HG03460 (cell line): ENCODE measurements around the gene CSNK1D.

Source experiments
- ATAC-seq: cut with Tn5 transposase; IDR thresholded peaks from one replicate; pipeline ENCODE4 v1.9.1; 2021; ENCODE audit not compliant: unreplicated experiment

CSNK1D gene

DNA sequence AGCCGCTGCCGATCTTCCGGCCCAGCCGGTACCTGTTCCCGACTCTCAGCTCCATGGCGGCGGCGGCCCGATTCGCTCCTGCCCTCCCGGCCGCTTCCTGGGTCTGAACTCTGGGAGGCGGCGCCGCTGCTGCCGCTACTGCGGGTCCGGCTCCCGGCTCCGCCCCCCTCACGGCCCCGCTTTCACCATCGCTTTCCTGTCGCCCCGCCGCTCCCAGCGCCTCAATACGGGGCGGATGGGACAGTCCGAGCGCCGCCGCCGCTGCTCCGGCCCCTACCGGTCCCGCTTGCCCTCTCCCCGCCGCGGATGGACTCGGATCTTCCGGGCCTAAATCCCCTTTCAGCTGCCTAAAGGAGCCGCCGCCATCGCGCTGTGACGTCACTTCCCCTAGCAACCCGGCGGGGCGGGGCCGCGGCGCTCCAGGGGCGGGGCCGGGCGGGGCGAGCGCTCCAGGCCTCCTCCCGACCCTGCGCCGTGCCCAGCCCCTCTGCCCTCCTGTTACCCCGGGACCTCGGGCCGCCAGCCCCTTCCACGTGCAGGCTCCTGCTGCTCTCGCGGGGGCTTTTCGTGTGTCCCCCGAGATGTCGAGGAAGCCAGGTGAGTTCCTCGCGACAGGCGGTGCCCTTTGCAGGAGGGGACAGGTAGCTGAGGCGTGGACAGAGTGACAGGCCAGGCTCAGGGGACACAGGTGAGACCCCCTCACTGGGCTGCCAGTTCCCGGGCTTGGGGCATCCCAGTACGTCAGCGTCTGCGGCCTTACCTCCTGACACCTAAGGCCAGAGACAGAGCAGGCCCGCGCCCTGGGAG, at the start of gene CSNK1D:
Gene CSNK1D (minus strand): TSS at position 374 of the 807 bp plus-strand sequence. CDS start 319 bp downstream, at position 55.
- ATAC-seq = peak; percentile 60

DNA sequence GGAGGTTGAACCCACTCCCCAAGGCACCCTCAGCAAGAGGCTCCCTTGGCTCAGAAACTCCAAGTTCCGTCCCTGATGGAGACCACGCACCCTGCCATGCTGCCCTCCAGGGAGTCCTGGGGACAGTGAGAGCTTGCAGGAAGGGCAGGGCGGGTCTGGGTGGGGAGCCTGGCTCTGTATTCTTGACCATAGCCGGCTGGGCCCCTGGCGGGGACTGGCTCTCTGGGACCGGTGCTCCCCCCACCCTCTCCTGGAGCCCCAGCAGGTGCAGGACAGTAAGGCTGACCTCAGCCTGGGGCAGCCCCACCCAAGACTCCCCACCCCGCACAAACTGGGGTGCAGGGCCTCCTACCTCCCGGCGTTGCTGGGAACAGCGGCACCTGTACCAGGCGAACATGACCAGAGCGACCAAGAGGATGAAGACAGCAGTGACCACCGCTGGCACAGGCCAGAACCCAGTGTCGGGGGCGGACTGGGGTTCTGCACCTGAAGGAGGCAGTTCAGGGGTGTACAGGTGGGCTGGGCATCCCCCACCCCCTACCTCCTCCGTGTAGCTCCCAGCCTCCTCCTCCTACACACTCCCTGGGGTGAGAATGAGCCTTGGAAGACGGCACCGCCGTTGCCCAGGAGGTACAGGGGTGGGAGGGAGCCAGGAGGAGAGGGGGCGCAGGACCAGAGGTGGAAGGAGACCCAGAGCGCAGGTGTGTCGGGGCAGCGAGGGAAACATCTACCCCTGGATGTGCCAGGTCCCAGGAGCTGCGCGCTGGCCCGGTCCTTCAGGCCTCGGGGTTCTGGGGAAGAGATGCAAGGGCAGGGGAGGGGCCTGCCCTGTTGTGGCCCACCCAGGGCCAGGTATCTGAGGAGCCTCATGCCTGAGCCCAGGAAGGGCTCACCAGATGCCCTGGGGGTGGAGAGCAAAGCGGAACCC, 49.3 kb upstream of the CSNK1D start:
- no peak for ATAC-seq

DNA sequence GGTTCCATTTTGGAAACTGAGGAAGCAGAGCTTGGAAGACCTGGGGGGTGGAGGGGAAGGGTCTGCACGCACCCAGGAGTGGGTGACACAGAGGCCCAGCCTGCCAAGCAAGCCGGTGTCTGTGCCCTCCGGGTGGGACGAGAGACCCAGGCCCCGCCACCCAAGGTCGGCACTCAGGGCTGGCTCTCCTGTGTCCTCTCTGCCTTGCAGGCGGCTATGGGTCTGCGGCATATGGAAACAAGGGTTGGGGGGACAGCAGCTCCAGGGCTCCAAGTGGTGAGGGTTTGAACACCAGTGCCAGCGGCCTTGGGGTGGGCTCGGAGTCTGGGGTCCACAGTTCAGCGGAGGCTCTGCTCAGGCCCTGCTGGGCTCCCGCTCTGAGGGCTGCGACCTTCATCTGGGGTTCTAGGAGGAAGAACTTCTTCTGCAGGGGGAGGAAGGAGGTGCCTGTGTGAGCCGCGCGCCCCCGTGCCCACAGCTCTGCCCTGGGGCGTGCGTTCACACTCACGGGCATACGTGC, 48.5 kb upstream of the CSNK1D start:
- no peak for ATAC-seq

DNA sequence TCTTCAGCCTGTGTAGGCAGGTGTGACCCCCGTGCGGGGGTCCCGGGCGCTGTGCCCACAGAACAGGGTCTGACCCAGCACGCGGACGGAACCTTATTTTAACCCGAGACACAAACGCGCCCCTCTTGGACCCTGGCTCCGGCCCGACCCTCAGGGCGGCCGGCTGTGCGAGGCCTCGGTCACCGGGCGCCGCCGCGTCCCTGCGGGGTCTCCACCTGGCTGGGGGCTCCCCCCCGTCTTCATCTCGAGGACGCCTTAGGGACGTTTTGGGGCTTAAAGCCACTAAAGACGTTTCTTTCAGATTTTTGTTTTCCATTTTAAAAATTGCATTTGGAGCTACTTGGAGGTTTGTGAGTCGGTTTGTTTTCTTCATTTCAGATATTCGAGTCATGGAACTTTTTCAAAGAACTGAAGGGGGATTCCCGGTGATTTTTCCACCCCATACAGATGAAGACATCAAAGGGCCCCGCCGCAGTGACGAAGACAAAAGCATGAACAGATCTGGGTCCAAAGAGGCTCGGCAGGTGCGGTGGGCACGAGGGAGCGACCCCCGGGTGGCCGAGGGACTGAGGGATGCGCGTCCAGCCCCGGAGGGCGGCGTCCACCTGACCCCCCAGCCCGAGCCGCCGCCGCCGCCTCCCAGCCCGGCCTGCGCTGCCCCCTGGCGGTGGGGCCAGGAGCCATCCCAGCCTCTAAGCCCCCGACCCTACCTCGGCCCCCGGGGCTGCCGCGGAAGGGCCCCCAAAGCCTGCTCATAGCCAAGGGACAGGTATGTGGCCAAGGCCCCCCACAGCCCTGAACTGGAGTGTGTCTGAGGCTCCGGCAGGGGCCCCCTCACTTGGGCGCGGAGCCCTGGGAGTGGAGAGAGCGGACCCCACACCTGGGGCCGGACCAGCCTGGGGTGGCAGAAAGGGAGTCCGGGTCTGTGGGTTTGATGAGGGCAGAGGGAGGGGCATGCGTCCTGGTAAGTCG, 47.7 kb upstream of the CSNK1D start:
- ATAC-seq = no peak

DNA sequence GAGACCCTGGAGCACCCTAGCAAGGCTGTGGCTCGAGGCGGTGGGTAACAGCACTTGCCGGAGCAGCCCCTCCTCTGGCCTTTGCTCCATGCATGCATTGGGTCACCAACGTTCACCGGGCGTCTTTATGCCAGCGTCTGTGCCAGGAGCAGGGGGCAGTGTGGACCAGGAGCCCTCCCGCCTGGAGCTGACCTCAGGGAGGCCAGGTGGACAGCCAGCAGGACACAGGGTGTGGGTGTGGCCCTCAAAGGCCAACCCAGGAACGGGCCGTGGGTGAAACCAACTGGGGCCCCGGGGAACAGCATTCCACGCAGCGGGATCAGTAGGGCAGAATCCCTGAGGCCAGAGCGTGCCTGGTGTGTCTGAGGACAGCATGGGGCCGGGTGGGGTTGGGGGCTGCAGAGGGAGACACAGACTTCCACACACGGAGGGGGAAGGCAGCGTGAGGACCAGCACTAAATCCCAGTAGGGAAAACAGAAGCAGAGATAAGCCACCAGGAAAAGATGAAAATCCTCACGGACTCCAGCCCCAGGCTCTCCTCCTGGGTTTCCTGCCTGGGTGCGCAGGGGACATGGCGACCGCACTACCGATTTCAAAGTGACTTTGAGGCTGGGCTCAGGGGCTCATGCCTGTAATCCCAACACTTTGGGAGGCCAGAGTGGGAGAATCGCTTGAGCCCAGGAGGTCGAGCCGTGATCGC, 46.8 kb upstream of the CSNK1D start:
- ATAC-seq = no peak

DNA sequence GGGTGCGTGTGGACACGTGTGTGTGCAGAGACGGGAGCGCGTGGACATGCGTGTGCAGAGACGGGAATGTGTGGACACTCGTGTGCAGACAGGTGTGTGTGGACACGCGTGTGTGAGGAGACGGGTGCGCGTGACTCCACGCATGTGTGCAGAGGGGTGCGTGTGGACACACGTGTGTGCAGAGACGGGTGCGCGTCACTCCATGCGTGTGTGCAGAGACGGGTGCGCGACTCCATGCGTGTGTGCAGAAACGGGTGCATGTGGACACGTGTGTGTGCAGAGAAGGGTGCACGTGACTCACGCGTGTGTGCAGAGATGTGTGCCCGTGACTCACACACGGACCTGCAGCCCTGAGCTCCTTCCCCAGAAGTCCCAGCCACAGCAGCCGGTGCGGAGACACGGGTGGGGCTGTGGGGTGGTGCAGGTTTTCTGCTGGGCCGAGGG, 46.1 kb upstream of the CSNK1D start:
- ATAC-seq = no peak

DNA sequence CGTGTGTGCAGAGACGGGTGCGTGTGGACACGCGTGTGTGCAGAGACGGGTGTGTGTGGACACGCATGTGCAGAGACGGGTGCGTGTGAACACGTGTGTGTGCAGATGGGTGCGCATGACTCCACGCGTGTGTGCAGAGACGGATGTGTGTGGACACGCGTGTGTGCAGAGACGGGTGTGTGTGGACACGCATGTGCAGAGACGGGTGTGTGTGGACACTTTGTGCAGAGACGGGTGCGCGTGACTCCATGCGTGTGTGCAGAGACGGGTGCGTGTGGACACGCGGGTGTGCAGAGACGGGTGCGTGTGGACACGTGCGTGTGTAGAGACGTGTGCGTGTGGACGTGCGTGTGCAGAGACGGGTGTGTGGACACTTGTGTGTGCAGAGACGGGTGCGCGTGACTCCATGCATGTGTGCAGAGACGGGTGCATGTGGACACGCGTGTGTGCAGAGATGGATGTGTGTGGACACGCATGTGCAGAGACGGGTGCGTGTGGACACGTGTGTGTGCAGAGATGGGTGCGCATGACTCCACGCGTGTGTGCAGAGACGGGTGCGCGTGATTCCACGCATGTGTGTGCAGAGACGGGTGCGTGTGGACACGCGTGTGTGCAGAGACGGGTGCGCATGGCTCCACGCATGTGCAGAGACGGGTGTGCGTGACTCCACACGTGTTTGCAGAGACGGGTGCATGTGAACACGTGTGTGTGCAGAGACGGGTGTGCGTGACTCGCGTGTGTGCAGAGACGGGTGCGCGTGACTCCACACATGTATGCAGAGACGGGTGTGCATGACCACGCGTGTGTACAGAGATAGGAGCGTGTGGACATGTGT, 45.5 kb upstream of the CSNK1D start:
- no peak for ATAC-seq

DNA sequence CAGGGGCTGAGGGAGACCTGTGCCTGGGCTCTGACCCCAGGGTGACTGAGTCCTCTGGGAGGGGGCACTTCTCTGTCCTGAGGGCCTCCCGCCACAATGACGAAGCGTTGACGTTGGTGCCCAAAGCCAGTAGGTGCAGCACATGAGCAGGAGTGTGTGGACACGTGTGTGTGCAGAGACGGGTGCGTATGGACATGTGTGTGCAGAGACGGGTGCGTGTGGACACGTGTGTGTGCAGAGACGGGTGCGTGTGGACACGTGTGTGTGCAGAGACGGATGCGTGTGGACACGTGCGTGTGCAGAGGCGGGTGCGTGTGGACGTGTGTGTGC, 44.6 kb upstream of the CSNK1D start:
- no peak for ATAC-seq

DNA sequence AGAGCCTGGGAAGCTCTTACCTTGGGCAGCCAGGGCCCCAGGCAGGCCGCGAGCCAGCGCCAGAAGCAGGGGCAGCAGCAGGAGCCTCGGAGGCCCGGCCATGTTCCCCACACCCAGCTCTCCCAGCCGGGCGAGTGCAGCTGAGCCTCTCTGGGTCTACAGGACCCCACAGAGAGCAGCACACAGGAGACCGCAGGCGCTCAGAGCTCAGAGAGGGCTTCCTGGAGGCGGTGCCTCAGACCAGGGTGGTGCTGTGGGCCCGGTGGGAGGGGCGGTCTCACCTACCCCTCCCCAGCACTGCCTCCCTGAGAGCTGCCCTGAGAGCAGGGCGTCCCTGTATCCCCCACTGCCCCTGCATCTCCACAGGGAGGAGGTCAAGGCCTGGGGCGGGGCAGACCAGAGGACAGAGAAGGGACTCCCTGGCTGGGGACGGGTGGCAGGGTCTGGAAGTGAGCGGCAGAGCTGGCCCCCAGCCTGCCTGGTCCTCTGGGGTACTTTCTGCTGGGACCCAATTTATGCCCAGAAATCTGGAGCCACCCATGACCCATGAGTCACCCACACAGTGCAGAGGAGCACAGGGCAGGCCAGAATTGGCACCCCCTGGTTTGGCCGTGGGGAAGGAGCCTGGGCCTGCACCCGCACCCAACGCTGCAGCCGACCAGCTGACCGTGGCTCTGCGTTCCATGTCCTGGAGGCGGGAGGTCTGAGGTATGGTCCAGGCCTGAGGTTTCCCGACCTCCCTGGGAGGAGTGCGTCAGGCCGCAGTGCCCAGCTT, 44.1 kb upstream of the CSNK1D start, which contains the start of gene CD7:
Gene CD7 (minus strand): TSS at position 215 of the 775 bp plus-strand sequence. CDS start 113 bp downstream, at position 102.
- no peak for ATAC-seq

DNA sequence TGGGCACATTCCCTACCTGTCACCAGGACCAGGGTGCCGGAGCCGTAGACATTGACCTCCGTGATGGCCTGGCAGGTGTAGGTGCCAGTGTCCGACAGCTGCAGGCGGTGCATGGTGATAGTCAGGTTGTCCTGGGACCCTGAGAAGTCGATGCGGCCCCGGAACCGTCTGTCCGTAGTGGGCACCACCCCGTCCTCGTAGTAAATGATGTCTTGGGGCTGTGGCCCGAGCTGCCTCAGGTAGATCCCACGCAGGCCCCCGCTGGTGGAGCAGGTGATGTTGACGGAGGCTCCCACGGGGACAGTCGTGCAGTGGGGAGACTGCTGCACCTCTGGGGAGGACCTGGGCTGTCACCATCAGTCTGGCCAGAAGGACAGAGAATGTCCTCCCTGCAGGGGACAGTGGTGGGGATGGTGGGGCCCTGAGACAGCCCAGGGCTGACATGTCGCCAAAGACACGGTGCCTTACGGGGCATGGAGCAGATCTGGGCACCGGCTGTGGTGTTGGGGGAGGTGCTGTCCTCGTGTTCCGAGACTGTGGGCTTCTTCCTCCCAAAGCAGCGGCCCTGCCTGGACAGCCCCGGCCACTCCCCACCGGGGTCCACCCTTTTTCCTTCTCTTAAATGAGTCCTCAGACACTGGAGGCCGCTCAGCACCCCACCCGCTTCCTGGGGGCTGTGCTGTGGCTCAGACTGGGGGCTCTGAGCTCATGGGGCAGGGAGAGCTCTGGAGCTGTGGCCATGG, 43.3 kb upstream of the CSNK1D start:
- ATAC-seq = no peak

DNA sequence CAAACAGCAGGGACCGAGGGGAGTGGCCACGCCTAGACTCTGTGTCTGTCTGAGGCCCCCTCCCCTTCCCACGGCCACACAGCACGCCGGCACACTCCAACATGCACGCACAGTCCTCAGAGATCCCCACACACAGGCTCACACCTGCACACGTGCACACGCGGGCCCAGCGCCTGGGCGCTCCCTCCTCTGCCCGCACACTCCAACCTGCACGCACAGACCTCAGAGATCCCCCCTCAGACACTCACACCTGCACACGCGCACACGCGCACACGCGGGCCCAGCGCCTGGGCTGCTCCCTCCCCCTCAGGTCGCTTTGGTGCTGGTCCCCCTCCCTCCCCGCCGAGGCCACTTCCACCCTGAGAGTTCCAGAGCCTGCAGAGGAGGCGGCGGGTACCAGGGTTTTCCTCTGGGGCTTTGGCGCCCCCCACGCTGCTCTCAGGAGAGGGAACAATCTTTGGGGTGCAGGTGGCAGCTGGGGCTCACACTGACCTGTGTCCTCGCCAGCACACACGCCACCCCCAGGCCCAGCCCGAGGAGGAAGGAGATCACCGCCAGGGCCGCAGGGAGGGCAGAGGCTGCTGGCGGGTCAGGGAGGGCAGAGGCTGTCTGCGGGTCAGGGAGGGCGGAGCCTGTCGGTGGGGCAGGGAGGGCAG, 42.3 kb upstream of the CSNK1D start:
- ATAC-seq = no peak

DNA sequence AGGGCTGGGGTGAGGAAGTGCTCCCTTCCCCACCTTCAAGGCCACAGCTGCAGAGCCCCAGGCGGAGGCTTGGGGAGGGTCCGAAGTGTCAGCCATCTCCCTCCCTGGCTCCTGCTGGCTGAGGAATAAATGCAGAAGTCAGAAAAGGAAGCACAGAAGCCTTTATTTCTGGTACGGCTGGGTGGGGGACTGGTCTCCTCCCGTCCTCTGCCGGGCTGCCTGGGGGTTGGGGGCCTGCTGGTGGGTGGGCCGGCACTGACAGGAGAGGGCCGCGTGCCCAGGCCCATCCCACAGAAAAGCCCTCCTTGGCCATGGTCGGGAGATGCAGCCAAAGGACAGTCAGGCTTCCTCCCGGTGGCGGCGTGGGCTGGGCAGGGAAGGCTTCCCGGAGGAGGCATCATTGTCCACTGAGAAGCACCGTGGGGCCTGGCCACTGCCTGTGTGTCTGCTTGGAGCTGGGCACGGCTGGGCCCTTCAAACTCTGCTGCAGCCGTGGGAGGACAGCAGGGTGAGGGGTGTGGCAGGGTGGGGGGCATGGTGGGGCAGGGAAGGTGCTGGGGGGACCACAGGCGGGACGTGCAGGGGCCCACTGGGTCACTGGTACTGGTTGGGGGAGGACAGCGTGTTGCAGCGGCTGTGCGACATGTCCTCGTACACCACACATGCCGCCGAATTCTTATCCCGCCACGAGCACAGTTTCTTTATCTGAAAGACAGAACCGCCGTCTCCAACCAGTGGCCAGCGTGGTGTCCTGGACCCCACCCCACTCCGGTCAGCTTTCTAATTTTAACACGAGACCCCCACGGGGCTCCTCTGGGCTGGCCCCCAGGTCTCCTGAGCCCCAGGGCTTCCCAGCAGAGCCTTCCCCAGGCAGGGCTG, 41.5 kb upstream of the CSNK1D start:
- no peak for ATAC-seq

DNA sequence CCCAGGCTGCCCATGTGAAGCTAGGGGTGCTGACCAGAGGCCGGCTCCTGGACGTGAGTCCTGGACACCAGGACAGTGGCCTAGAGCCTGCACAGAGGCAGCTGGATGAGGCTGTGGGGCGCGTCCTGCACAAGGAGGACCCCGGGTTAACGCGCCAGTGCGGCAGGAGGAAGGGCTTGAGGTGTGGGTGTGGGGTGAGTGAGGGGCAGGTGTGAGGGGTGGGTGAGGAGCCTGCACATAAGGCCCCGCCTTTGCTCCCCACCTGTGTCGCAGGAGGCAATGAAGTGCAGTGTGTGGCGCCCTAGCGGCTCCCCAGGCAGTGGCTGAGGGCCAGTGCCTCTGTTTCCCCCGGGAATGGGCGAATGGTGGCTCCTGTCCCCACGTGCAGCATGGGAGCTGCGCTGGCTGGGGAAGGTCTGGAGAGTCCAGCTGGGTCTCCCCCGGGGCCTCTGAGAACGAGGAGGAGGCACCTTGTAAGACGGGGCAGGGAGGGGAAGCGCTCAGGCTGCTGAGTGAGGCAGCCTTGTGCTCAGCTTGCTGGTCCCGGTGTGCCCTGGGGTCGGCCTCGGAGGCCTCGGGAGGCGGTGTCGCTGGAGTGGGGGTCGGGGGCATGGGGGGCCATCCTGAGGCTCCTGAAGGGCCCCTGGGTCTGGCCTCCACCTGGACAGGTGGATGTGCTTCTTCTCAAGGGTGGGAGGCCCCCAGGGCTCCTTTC, 40.7 kb upstream of the CSNK1D start:
- no peak for ATAC-seq

DNA sequence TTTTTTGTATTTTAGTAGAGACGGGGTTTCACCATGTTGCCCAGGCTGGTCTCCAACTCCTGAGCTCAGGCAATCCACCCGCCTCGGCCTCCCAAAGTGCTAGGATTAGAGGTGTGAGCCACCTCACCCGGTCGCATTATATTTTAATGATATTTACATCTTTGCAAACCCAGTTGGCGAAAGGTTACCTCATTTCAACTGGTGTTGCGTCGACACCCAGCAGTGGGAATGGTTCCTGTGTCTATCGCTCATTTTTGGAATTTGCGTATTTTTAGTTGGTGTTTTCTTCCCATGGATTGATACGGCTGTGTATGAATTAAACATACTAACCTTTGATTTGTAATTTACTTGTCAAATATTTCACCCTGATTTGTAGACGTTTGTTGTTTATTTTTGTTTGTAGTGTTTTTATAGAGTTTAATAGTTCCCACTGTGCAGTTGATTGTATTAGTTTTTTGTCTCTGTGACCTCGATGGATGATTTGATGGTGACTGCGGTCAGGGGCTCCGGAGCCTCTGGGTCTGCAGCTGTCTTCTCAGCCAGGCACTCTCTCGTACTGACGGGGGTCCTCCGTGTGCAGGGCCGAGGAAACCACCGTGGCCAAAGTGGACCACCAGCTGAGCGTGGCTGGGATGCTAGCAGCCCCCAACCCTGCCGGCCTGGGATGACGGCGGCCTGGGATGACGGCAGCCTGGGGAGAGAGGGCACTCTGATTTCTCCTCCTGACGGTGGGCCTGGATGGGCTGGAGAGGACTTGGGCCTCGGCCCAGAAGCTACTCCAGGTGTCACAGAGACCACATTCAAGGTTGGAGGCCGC, 39.9 kb upstream of the CSNK1D start:
- no peak for ATAC-seq

DNA sequence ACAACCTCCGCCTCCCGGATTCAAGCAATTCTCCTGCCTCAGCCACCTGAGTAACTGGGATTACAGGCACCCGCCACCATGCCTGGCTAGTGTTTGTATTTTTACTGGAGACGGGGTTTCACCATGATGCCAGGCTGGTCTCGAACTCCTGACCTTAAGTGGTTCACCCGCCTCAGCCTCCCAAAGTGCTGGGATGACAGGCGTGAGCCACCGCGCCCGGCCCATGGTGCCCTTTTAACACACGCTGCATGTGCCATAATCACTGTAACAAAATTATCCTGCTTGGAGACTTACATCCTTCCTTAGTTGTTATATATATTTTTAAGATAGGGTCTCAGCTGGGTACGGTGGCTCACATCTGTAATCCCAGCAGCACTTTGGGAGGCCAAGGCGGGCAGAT, 38.5 kb upstream of the CSNK1D start:
- ATAC-seq = no peak
